Uterus (tissue), 4 donors: ENCODE data around the gene GPC2. TPM values are rescaled to one million over a fixed set of nuclear protein-coding genes. Genes with fewer than 3 reads are reported as not detected.

ENCODE experiments used
- DNase-seq, 2 donors: peaks; one replicate each; pipeline ENCODE4 v3.0.0-alpha.2; 2019 to 2020
- H3K27ac ChIP-seq, 2 donors: fragments of 200-600 bp; sonication (generic); 1 replicate in 1 of 2; 2 replicates in 1 of 2; pipeline ENCODE4 v1.5.1; 2016 to 2018
- H3K27me3 ChIP-seq, 2 donors: fragments of 200-600 bp; sonication (generic); one replicate each; pipeline ENCODE4 v1.5.1; 2018 to 2019; ENCODE audit warnings: control low read depth in 1 of 2
- H3K36me3 ChIP-seq, 2 donors: fragments of 200-600 bp; sonication (generic); one replicate each; pipeline ENCODE4 v1.5.1; 2019; ENCODE audit warnings: control low read depth in 1 of 2
- H3K4me1 ChIP-seq, 2 donors: fragments of 200-600 bp; sonication (generic); one replicate each; pipeline ENCODE4 v1.5.1; 2018 to 2019; ENCODE audit warnings: control low read depth in 1 of 2
- H3K4me3 ChIP-seq, 2 donors: fragments of 200-600 bp; sonication (generic); 1 replicate in 1 of 2; 2 replicates in 1 of 2; pipeline ENCODE4 v1.5.1; 2018 to 2019; ENCODE audit warnings: mild to moderate bottlenecking in 1 of 2
- H3K9me3 ChIP-seq, 2 donors: fragments of 200-600 bp; sonication (generic); one replicate each; pipeline ENCODE4 v1.5.1; 2019; ENCODE audit warnings: control low read depth in 1 of 2
- POLR2A ChIP-seq, 2 donors: fragments of 450-650 bp; IDR thresholded peaks; one replicate each; pipeline ENCODE4 v1.6.1; 2016; ENCODE audit warnings: antibody characterized with exemption in 2 of 2, mild to moderate bottlenecking in 1 of 2, moderate library complexity in 1 of 2
- intact Hi-C: fragments of 100-400 bp; cut with DNase I; formaldehyde crosslinking; loops from one replicate; pipeline ENCODE4 v1.15.1; 2023; ENCODE audit warnings: low total_unique reads
- total RNA-seq, 4 donors: library from RNA; depleted of rRNA in 3 of 4; stranded (reverse); fragments of >200 nt in 3 of 4; gene quantifications; one replicate each; pipeline versions ENCODE4 v1.1.0 to v1.2.4, GENCODE V29; 2014 to 2023
- TF ChIP-seq, protein P1 (sequence below), 4 experiments: fragments of 200-600 bp in 2 of 4; fragments of 450-650 bp in 2 of 4; sonication (generic) in 2 of 4; IDR thresholded peaks; one replicate each; pipeline ENCODE4 v1.5.1; 2016 to 2019; ENCODE audit warnings: antibody characterized with exemption in 4 of 4, mild to moderate bottlenecking in 2 of 4, moderate library complexity in 1 of 4
- donor health status: DM: yes; HTN: yes; CAD: no.

Gene GPC2
- total RNA-seq, 4 donors from 2014 or later = under 0.01 to 9.3 (median 4.5) TPM; not detected in 1

DNA sequence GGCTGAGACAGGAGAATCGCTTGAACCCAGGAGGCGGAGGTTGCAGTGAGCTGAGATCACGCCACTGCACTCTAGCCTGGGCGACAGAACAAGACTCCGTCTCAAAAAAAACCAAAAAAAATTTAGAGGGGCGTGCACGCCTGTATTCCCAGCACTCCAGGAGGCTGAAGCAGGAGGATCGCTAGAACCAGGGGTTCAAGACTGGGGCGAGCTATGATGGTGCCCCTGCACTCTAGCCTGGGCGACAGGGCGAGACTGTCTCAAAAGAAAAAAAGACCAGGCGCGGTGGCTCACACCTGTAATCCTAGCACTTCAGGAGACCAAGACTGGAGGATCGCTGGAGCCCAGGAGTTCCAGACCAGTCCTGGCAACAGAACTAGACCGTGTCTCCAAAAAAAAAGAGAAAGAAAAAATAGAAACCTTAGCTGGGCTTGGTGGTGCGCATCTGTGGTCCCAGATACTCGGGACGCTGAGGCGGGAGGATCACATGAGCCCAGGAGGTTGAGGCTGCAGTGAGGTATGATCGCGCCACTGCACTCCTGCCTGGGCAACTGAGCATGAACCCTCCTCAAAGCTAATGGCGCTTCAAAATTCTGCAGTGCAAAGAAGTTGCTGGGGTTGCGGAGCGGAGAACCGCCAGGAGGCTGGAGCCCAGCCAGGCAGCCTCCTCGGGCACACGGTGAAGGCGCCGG is 50.8 kb downstream of the GPC2 start:
- no peaks in the 10 kb centered on the region for H3K9me3 ChIP-seq
- H3K36me3 ChIP-seq = no peaks in the 10 kb centered on the region
- no peak for TF ChIP-seq POLR2A (IDR thresholded peaks at IDR 0.05)
- TF ChIP-seq, protein P1, sequence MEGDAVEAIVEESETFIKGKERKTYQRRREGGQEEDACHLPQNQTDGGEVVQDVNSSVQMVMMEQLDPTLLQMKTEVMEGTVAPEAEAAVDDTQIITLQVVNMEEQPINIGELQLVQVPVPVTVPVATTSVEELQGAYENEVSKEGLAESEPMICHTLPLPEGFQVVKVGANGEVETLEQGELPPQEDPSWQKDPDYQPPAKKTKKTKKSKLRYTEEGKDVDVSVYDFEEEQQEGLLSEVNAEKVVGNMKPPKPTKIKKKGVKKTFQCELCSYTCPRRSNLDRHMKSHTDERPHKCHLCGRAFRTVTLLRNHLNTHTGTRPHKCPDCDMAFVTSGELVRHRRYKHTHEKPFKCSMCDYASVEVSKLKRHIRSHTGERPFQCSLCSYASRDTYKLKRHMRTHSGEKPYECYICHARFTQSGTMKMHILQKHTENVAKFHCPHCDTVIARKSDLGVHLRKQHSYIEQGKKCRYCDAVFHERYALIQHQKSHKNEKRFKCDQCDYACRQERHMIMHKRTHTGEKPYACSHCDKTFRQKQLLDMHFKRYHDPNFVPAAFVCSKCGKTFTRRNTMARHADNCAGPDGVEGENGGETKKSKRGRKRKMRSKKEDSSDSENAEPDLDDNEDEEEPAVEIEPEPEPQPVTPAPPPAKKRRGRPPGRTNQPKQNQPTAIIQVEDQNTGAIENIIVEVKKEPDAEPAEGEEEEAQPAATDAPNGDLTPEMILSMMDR (IDR thresholded peaks at IDR 0.05) = peak in 1 of 4 experiments; percentile 13
- intact Hi-C loops = loop anchor here (2.0 kb wide), 1 partner anchor 46 kb away; the partner anchor contains the start of gene ZNF3
- H3K27ac ChIP-seq = peak overlapping the region; percentile 89 to 93
- DNase-seq = no peak
- H3K4me3 ChIP-seq = peak overlapping the region; percentile 50 to 51
- no peaks in the 10 kb centered on the region for H3K27me3 ChIP-seq
- peaks cover 0 to 3% of the 10 kb centered on the region in 2 donors for H3K4me1 ChIP-seq

DNA sequence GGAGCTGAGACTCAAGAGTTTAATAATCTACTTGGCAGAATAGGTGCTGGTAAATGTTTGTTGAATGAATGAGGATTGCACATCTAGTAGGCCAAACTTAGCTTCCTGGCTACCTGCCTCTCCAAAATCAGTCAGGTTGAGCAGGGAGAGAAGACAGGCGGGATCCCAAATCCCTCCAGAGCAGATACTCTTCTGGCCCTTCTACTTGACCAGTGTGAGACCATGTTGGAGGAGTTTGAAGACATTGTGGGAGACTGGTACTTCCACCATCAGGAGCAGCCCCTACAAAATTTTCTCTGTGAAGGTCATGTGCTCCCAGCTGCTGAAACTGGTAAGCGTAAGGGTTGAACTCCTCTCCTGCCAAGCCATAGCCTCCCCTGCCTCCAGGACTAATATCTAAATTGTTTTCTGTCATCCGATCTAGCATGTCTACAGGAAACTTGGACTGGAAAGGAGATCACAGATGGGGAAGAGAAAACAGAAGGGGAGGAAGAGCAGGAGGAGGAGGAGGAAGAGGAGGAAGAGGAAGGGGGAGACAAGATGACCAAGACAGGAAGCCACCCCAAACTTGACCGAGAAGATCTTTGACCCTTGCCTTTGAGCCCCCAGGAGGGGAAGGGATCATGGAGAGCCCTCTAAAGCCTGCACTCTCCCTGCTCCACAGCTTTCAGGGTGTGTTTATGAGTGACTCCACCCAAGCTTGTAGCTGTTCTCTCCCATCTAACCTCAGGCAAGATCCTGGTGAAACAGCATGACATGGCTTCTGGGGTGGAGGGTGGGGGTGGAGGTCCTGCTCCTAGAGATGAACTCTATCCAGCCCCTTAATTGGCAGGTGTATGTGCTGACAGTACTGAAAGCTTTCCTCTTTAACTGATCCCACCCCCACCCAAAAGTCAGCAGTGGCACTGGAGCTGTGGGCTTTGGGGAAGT is 52.6 kb downstream of the GPC2 start:
- Histone ChIP-seq H3K4me3 (no peak overlapping the region), H3K27ac (no peak overlapping the region), H3K4me1 (peaks cover 6 to 7% of the 10 kb centered on the region in 2 donors), H3K27me3 (no peaks in the 10 kb centered on the region), H3K9me3 (no peaks in the 10 kb centered on the region), H3K36me3 (no peaks in the 10 kb centered on the region)
- DNase-seq = no peak
- no peak for TF ChIP-seq POLR2A (IDR thresholded peaks at IDR 0.05)
- TF ChIP-seq, protein P1 (IDR thresholded peaks at IDR 0.05) = no peak
- intact Hi-C loops = no loop called here

DNA sequence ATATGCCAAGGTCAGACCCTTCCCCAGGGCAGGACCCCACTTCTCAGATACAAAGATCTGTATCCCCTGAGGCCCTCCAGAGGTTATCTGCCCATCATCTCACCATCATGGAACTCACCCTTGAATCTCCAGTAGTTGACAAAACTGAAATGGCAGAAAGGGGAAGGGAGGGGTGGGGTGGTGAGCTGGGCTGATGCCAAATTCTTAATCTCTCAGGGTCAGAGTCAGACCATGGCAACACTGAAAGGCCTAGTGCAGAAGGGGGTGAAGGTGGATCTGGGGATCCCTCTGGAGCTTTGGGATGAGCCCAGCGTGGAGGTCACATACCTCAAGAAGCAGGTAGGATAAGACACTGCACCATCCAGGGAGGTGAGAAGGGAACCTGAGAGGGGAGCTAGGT is 54.6 kb downstream of the GPC2 start:
- no peak for DNase-seq
- H3K27me3 ChIP-seq = no peaks in the 10 kb centered on the region
- H3K4me1 ChIP-seq = peaks cover 4 to 6% of the 10 kb centered on the region in 2 donors
- no peak overlapping the region for H3K27ac ChIP-seq
- intact Hi-C loops = no loop called here
- no peak for TF ChIP-seq POLR2A (IDR thresholded peaks at IDR 0.05)
- TF ChIP-seq, protein P1 (IDR thresholded peaks at IDR 0.05) = no peak
- no peak overlapping the region for H3K4me3 ChIP-seq
- no peaks in the 10 kb centered on the region for H3K9me3 ChIP-seq
- H3K36me3 ChIP-seq = no peaks in the 10 kb centered on the region

DNA sequence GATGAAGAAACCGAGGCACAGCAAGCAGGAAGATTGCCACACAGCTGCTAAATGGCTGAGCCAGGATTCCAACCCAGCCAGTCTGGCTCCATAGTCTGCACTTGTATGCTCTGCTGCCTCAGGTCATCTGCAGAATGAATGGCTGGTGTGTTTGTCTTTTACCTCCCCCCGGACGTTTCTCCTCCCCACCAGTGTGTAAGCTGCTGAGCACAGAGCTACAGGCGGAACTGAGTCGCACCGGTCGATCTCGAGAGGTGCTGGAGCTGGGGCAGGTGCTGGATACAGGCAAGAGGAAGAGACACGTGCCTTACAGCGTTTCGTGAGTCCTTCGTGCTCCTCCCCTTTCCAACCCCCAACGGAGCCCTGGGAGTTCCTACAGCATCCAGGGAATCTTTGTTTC is 55.1 kb downstream of the GPC2 start:
- DNase-seq = no peak
- no peaks in the 10 kb centered on the region for H3K9me3 ChIP-seq
- H3K4me1 ChIP-seq = peaks cover 4 to 6% of the 10 kb centered on the region in 2 donors
- no peaks in the 10 kb centered on the region for H3K36me3 ChIP-seq
- no peak overlapping the region for H3K4me3 ChIP-seq
- TF ChIP-seq, protein P1 (IDR thresholded peaks at IDR 0.05) = no peak
- no peak for TF ChIP-seq POLR2A (IDR thresholded peaks at IDR 0.05)
- intact Hi-C loops = no loop called here
- H3K27ac ChIP-seq = no peak overlapping the region
- H3K27me3 ChIP-seq = no peaks in the 10 kb centered on the region

DNA sequence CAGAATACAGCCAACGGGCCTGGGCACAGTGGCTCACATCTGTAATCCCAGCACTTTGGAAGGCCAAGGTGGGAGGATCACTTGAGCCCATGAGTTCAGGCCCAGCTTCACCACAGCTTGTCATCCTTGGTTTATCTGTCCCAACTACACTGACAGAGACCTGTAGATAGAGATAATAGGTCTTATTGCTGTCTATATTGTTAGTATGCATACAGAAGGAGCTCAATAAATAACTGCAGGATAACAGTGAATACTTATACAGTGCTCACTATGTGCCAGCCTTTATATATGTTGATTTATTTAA is 56.5 kb downstream of the GPC2 start:
- Histone ChIP-seq H3K9me3 (no peaks in the 10 kb centered on the region), H3K27ac (peak overlapping the region; percentile 84 to 94), H3K4me3 (peak overlapping the region in 1 of 2 donors; percentile 74), H3K36me3 (no peaks in the 10 kb centered on the region), H3K27me3 (no peaks in the 10 kb centered on the region), H3K4me1 (peaks cover 4 to 6% of the 10 kb centered on the region in 2 donors)
- DNase-seq = no peak
- intact Hi-C loops = no loop called here
- TF ChIP-seq POLR2A (IDR thresholded peaks at IDR 0.05) = no peak
- TF ChIP-seq, protein P1 (IDR thresholded peaks at IDR 0.05) = no peak
